Peyer's patch (tissue), 4 donors: Measurements from ENCODE around the gene GRIK4.

Experiments
- CTCF ChIP-seq, 6 experiments: fragments of 450-650 bp in 4 of 6; fragments of 200-600 bp in 2 of 6; sonication (generic) in 1 of 6; IDR thresholded peaks; one replicate each; pipeline ENCODE4 v1.5.1; 2017 to 2019; ENCODE audit warnings: antibody characterized with exemption in 6 of 6, mild to moderate bottlenecking in 3 of 6, moderate library complexity in 1 of 6
- POLR2A ChIP-seq, 2 donors: fragments of 450-650 bp; IDR thresholded peaks; one replicate each; pipeline ENCODE4 v1.5.1; 2017; ENCODE audit warnings: antibody characterized with exemption in 2 of 2, mild to moderate bottlenecking in 2 of 2, moderate library complexity in 2 of 2

DNA sequence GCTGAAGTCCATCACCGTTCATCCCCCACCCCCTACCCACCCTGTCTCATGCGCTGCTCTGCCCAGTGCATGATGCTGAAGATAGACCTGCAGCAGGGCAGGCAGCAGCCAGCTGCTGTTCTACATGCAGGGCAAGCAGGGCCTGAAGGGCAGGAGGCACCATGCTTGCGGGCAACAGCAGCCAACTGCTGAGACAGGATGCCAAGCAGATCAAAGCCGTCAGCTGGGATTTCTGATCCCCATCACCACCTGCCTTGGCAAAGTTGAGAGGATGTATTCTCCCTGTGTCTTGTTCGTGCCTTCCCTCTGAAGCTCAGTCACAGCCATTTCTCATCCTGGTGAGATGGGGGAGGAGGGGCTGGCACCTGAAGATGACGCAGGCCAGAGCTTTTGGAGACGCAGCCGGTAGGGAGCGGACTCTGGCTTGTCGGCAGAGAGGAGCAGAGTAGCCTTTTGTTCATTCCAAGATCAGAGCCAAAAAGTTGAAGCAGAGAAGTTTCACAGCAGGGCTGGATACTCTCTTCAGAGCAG, 227.0 kb downstream of the GRIK4 start:
- TF ChIP-seq CTCF (IDR thresholded peaks at IDR 0.05) (no peak), POLR2A (IDR thresholded peaks at IDR 0.05) (no peak)
